Raji (cell line): ENCODE measurements around the gene TSSK3.
A peak's percentile ranks its signal among the peaks of the same experiment; 100 is the strongest.

ENCODE experiments used
- POLR2A ChIP-seq: IDR thresholded peaks from 2 replicates; pipeline ENCODE4 v1.6.1; 2011; ENCODE audit warnings: low read depth, low read length, control low read depth; ENCODE audit not compliant: insufficient read depth

TSSK3 gene

GRCh38 chr1:32350785-32351398 lies 11.4 kb upstream of the TSSK3 start:
- peak; percentile 52; the same call in 1 of the 2 replicates for TF ChIP-seq POLR2A

- peak; percentile 49 for TF ChIP-seq POLR2A
These were observed 10.7 kb upstream of the TSSK3 start for GRCh38 chr1:32351399-32352238.

GRCh38 chr1:32352239-32352745 lies 10.0 kb upstream of the TSSK3 start:
- TF ChIP-seq POLR2A: no peak

- no peak for TF ChIP-seq POLR2A
These were observed 9.4 kb upstream of the TSSK3 start for GRCh38 chr1:32352831-32353383.

GRCh38 chr1:32353431-32353830 lies 8.9 kb upstream of the TSSK3 start:
- no peak for TF ChIP-seq POLR2A

GRCh38 chr1:32353886-32354570 lies 8.3 kb upstream of the TSSK3 start:
- no peak for TF ChIP-seq POLR2A

- no peak for TF ChIP-seq POLR2A
These were observed 5.9 kb upstream of the TSSK3 start for GRCh38 chr1:32356478-32356877.

- TF ChIP-seq POLR2A: no peak
These were observed 4.7 kb upstream of the TSSK3 start for GRCh38 chr1:32357614-32358013.

- no peak for TF ChIP-seq POLR2A
These were observed 3.9 kb upstream of the TSSK3 start for GRCh38 chr1:32358435-32358834.

GRCh38 chr1:32361308-32361673 lies 1.0 kb upstream of the TSSK3 start:
- no peak for TF ChIP-seq POLR2A

- no peak for TF ChIP-seq POLR2A
These were observed 465 bp upstream of the TSSK3 start for GRCh38 chr1:32361674-32362473.

GRCh38 chr1:32363713-32364112 lies 1.4 kb downstream of the TSSK3 start:
- no peak for TF ChIP-seq POLR2A

- no peak for TF ChIP-seq POLR2A
These were observed 2.5 kb downstream of the TSSK3 start for GRCh38 chr1:32364836-32365235.

GRCh38 chr1:32365445-32365844 lies 3.1 kb downstream of the TSSK3 start:
- no peak for TF ChIP-seq POLR2A
